Esophagus muscularis mucosa (tissue), 4 donors: Measurements from ENCODE around the gene AJAP1.

ENCODE experiments used
- EP300 ChIP-seq: sonication (generic); formaldehyde crosslinking; IDR thresholded peaks from one replicate; pipeline ENCODE4 v1.6.1; 2017; ENCODE audit warnings: antibody characterized with exemption
- POLR2A ChIP-seq: fragments of 450-650 bp; IDR thresholded peaks from one replicate; pipeline ENCODE4 v1.6.1; 2017; ENCODE audit warnings: antibody characterized with exemption, moderate library complexity, mild to moderate bottlenecking, low read depth
- TF ChIP-seq, protein P1 (sequence below), 3 experiments: fragments of 200-600 bp in 2 of 3; fragments of 450-650 bp in 1 of 3; sonication (generic) in 2 of 3; IDR thresholded peaks; one replicate each; pipeline ENCODE4 v1.5.1; 2017 to 2019; ENCODE audit warnings: antibody characterized with exemption in 3 of 3, mild to moderate bottlenecking in 2 of 3, moderate library complexity in 1 of 3

DNA sequence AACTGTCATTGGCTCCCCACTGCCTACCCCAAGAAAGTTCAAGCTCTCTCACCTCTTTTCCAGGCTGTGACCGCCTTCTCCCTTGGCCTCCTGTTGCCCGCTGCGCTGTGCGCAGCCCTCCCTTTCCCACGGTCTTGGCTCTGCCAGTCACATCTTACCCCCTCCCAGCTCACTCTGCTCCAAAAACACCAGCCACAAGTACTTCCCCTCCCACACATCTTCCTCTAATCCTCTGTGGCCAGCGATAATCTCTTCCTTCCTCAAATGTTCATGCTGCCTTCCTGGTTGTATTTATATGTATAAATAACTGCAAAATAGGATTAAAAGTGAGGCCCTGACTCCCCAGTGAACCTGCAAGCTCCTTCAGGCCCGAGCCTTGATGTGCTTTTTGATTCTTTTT lies 81.8 kb downstream of the AJAP1 start:
- TF ChIP-seq, protein P1, sequence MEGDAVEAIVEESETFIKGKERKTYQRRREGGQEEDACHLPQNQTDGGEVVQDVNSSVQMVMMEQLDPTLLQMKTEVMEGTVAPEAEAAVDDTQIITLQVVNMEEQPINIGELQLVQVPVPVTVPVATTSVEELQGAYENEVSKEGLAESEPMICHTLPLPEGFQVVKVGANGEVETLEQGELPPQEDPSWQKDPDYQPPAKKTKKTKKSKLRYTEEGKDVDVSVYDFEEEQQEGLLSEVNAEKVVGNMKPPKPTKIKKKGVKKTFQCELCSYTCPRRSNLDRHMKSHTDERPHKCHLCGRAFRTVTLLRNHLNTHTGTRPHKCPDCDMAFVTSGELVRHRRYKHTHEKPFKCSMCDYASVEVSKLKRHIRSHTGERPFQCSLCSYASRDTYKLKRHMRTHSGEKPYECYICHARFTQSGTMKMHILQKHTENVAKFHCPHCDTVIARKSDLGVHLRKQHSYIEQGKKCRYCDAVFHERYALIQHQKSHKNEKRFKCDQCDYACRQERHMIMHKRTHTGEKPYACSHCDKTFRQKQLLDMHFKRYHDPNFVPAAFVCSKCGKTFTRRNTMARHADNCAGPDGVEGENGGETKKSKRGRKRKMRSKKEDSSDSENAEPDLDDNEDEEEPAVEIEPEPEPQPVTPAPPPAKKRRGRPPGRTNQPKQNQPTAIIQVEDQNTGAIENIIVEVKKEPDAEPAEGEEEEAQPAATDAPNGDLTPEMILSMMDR (IDR thresholded peaks at IDR 0.05) = no peak
- TF ChIP-seq POLR2A (no peak), EP300 (no peak)
